Measurements from ENCODE around the gene SMIM45.

Gene SMIM45

GRCh38 chr22:41983513-41984405 is 31.8 kb downstream of the SMIM45 start:
- DNase-seq (ENCODE audit: low read depth) = no peak
- no peak overlapping the region for H3K4me3 ChIP-seq (ENCODE audit: low read depth, low read length)
- TF ChIP-seq CTCF (conservative IDR thresholded peaks at IDR 0.05; ENCODE audit: low read depth, low read length) = no peak

GRCh38 chr22:41987276-41987675 is 35.3 kb downstream of the SMIM45 start:
- DNase-seq (ENCODE audit: low read depth) = no peak
- TF ChIP-seq CTCF (conservative IDR thresholded peaks at IDR 0.05; ENCODE audit: low read depth, low read length) = no peak
- no peak overlapping the region for H3K4me3 ChIP-seq (ENCODE audit: low read depth, low read length)

GRCh38 chr22:41989246-41989645 is 37.3 kb downstream of the SMIM45 start:
- no peak overlapping the region for H3K4me3 ChIP-seq (ENCODE audit: low read depth, low read length)
- no peak for DNase-seq (ENCODE audit: low read depth)
- TF ChIP-seq CTCF (conservative IDR thresholded peaks at IDR 0.05; ENCODE audit: low read depth, low read length) = no peak

GRCh38 chr22:41991111-41991510 is 39.2 kb downstream of the SMIM45 start:
- no peak for DNase-seq (ENCODE audit: low read depth)
- H3K4me3 ChIP-seq (ENCODE audit: low read depth, low read length) = no peak overlapping the region
- no peak for TF ChIP-seq CTCF (conservative IDR thresholded peaks at IDR 0.05; ENCODE audit: low read depth, low read length)

- H3K4me3 ChIP-seq (ENCODE audit: low read depth, low read length) = no peak overlapping the region
- no peak for TF ChIP-seq CTCF (conservative IDR thresholded peaks at IDR 0.05; ENCODE audit: low read depth, low read length)
- DNase-seq (ENCODE audit: low read depth) = no peak
These were observed 40.5 kb downstream of the SMIM45 start for GRCh38 chr22:41992496-41992895.

GRCh38 chr22:41995211-41995610 is 43.3 kb downstream of the SMIM45 start:
- no peak for DNase-seq (ENCODE audit: low read depth)
- no peak overlapping the region for H3K4me3 ChIP-seq (ENCODE audit: low read depth, low read length)
- TF ChIP-seq CTCF (conservative IDR thresholded peaks at IDR 0.05; ENCODE audit: low read depth, low read length) = no peak

GRCh38 chr22:41996826-41997225 is 44.9 kb downstream of the SMIM45 start:
- TF ChIP-seq CTCF (conservative IDR thresholded peaks at IDR 0.05; ENCODE audit: low read depth, low read length) = no peak
- DNase-seq (ENCODE audit: low read depth) = no peak
- H3K4me3 ChIP-seq (ENCODE audit: low read depth, low read length) = no peak overlapping the region

Measured in epithelial cell of proximal tubule (primary cell).